Muscle layer of colon (tissue), 2 donors: ENCODE measurements around the gene LTC4S.

ENCODE experiments used
- H3K27ac ChIP-seq: one replicate; pipeline ENCODE4 v1.7.0; 2013; ENCODE audit warnings: low read depth, mild to moderate bottlenecking, low read length, moderate library complexity
- H3K27me3 ChIP-seq, 2 donors: one replicate each; pipeline ENCODE4 v1.7.0; 2013; ENCODE audit warnings: low read length in 2 of 2, mild to moderate bottlenecking in 2 of 2; ENCODE audit not compliant: insufficient read depth in 2 of 2, control insufficient read depth in 1 of 2
- H3K36me3 ChIP-seq: one replicate; pipeline ENCODE4 v1.7.0; 2013; ENCODE audit warnings: mild to moderate bottlenecking, low read length; ENCODE audit not compliant: insufficient read depth
- H3K4me1 ChIP-seq: one replicate; pipeline ENCODE4 v1.7.0; 2013; ENCODE audit warnings: mild to moderate bottlenecking, low read length; ENCODE audit not compliant: insufficient read depth
- H3K4me3 ChIP-seq, 2 donors: one replicate each; pipeline ENCODE4 v1.7.0; 2013; ENCODE audit warnings: low read length in 2 of 2, low read depth in 1 of 2, mild to moderate bottlenecking in 1 of 2, moderate library complexity in 1 of 2
- H3K9ac ChIP-seq: one replicate; pipeline ENCODE4 v1.7.0; 2013; ENCODE audit warnings: low read length
- H3K9me3 ChIP-seq: one replicate; pipeline ENCODE4 v1.7.0; 2013; ENCODE audit warnings: mild to moderate bottlenecking, low read length
- donor health status: abdominal sarcoma.
- donor health status: Adenocarcinoma of cecum.

LTC4S gene

GRCh38 chr5:179823937-179824744 lies 30.4 kb downstream of the LTC4S start:
- H3K27me3 ChIP-seq = no peaks in the 10 kb centered on the region
- peaks cover 65% of the 10 kb centered on the region for H3K4me1 ChIP-seq
- H3K4me3 ChIP-seq = no peak overlapping the region
- no peak overlapping the region for H3K27ac ChIP-seq
- no peak overlapping the region for H3K9ac ChIP-seq
- H3K9me3 ChIP-seq = no peaks in the 10 kb centered on the region
- peaks cover 71% of the 10 kb centered on the region for H3K36me3 ChIP-seq

GRCh38 chr5:179824745-179825112 lies 30.9 kb downstream of the LTC4S start:
- Histone ChIP-seq H3K4me1 (peaks cover 60% of the 10 kb centered on the region), H3K27ac (no peak overlapping the region), H3K4me3 (no peak overlapping the region), H3K27me3 (no peaks in the 10 kb centered on the region), H3K36me3 (peaks cover 77% of the 10 kb centered on the region), H3K9ac (no peak overlapping the region), H3K9me3 (no peaks in the 10 kb centered on the region)

GRCh38 chr5:179825655-179826182 lies 31.9 kb downstream of the LTC4S start:
- H3K36me3 ChIP-seq = peaks cover 86% of the 10 kb centered on the region
- peak overlapping the region in 1 of 2 donors; percentile 19 for H3K4me3 ChIP-seq
- H3K4me1 ChIP-seq = peaks cover 53% of the 10 kb centered on the region
- H3K27ac ChIP-seq = no peak overlapping the region
- no peaks in the 10 kb centered on the region for H3K9me3 ChIP-seq
- no peak overlapping the region for H3K9ac ChIP-seq
- H3K27me3 ChIP-seq = no peaks in the 10 kb centered on the region

- no peak overlapping the region for H3K4me3 ChIP-seq
- H3K27me3 ChIP-seq = no peaks in the 10 kb centered on the region
- no peak overlapping the region for H3K27ac ChIP-seq
- no peaks in the 10 kb centered on the region for H3K9me3 ChIP-seq
- H3K36me3 ChIP-seq = peaks cover 97% of the 10 kb centered on the region
- peaks cover 45% of the 10 kb centered on the region for H3K4me1 ChIP-seq
- H3K9ac ChIP-seq = no peak overlapping the region
Measured at GRCh38 chr5:179827680-179828079, 33.9 kb downstream of the LTC4S start.

- H3K4me1 ChIP-seq = peaks cover 34% of the 10 kb centered on the region
- H3K36me3 ChIP-seq = peaks cover 98% of the 10 kb centered on the region
- no peaks in the 10 kb centered on the region for H3K27me3 ChIP-seq
- H3K9me3 ChIP-seq = no peaks in the 10 kb centered on the region
- H3K4me3 ChIP-seq = no peak overlapping the region
- H3K9ac ChIP-seq = no peak overlapping the region
- no peak overlapping the region for H3K27ac ChIP-seq
Measured at GRCh38 chr5:179828756-179829421, 35.1 kb downstream of the LTC4S start.

GRCh38 chr5:179829732-179830435 lies 36.1 kb downstream of the LTC4S start:
- Histone ChIP-seq H3K9ac (no peak overlapping the region), H3K27ac (no peak overlapping the region), H3K4me1 (peaks cover 24% of the 10 kb centered on the region), H3K4me3 (no peak overlapping the region), H3K36me3 (peaks cover 90% of the 10 kb centered on the region), H3K27me3 (no peaks in the 10 kb centered on the region), H3K9me3 (no peaks in the 10 kb centered on the region)

- Histone ChIP-seq H3K27me3 (no peaks in the 10 kb centered on the region), H3K4me3 (no peak overlapping the region), H3K36me3 (peaks cover 82% of the 10 kb centered on the region), H3K4me1 (peaks cover 17% of the 10 kb centered on the region), H3K27ac (no peak overlapping the region), H3K9ac (no peak overlapping the region), H3K9me3 (no peaks in the 10 kb centered on the region)
Measured at GRCh38 chr5:179830818-179831468, 37.2 kb downstream of the LTC4S start.

GRCh38 chr5:179832039-179832745 lies 38.4 kb downstream of the LTC4S start:
- H3K9me3 ChIP-seq = no peaks in the 10 kb centered on the region
- no peak overlapping the region for H3K9ac ChIP-seq
- peaks cover 14% of the 10 kb centered on the region for H3K4me1 ChIP-seq
- H3K27me3 ChIP-seq = no peaks in the 10 kb centered on the region
- H3K27ac ChIP-seq = no peak overlapping the region
- peaks cover 82% of the 10 kb centered on the region for H3K36me3 ChIP-seq
- no peak overlapping the region for H3K4me3 ChIP-seq

- Histone ChIP-seq H3K36me3 (peaks cover 82% of the 10 kb centered on the region), H3K4me3 (no peak overlapping the region), H3K4me1 (peaks cover 6% of the 10 kb centered on the region), H3K27ac (no peak overlapping the region), H3K9ac (no peak overlapping the region), H3K9me3 (no peaks in the 10 kb centered on the region), H3K27me3 (no peaks in the 10 kb centered on the region)
Measured at GRCh38 chr5:179833056-179833708, 39.4 kb downstream of the LTC4S start.

- Histone ChIP-seq H3K4me3 (no peak overlapping the region), H3K9me3 (no peaks in the 10 kb centered on the region), H3K27ac (no peak overlapping the region), H3K9ac (no peak overlapping the region), H3K4me1 (peaks cover 4% of the 10 kb centered on the region), H3K27me3 (no peaks in the 10 kb centered on the region), H3K36me3 (peaks cover 80% of the 10 kb centered on the region)
Measured at GRCh38 chr5:179833709-179834070, 39.9 kb downstream of the LTC4S start.
